GM23248 (cell line): Measurements from ENCODE around the gene HSD3B2.

Experiments
- EZH2 ChIP-seq: fragments of 200-600 bp; sonication (generic); IDR thresholded peaks from 2 replicates; pipeline ENCODE4 v1.6.1; 2018; ENCODE audit warnings: antibody characterized with exemption, mild to moderate bottlenecking; ENCODE audit not compliant: insufficient read depth, poor library complexity, severe bottlenecking
- EZH2phosphoT487 ChIP-seq: fragments of 200-600 bp; sonication (generic); IDR thresholded peaks from 2 replicates; pipeline ENCODE4 v1.6.1; 2018; ENCODE audit warnings: antibody characterized with exemption, moderate library complexity, mild to moderate bottlenecking, low read depth; ENCODE audit not compliant: insufficient read depth

- TF ChIP-seq EZH2 (no peak), EZH2phosphoT487 (no peak)
Observed at GRCh38 chr1:119374208-119374874, 40.6 kb upstream of the HSD3B2 start.
